Activated CD4-positive, alpha-beta T cell treated with anti-CD3 and anti-CD28 coated beads, Interleukin-2, amount 50 U/mL, for 16 hours (primary cell): ENCODE data around the gene SLC22A17.
"Not testable (repeated sequence)": the region's sequence is repeated elsewhere in the genome, so short reads cannot be mapped to it uniquely, and the experiment has no call there.

Source experiments
- DNase-seq: peaks from one replicate; pipeline ENCODE4 v3.0.0-alpha.2; 2020

SLC22A17 gene

GRCh38 chr14:23327947-23328744 is 24.5 kb downstream of the SLC22A17 start:
- peak; percentile 78 for DNase-seq

GRCh38 chr14:23326491-23327332 is 26.0 kb downstream of the SLC22A17 start:
- no peak for DNase-seq

- not testable (repeated sequence) for DNase-seq
These were observed 26.9 kb downstream of the SLC22A17 start for GRCh38 chr14:23325746-23326145.

GRCh38 chr14:23324993-23325392 is 27.7 kb downstream of the SLC22A17 start:
- DNase-seq, result no peak

GRCh38 chr14:23324455-23324846 is 28.2 kb downstream of the SLC22A17 start:
- no peak for DNase-seq

- no peak for DNase-seq
These were observed 28.7 kb downstream of the SLC22A17 start for GRCh38 chr14:23323838-23324454.

GRCh38 chr14:23322568-23323517 is 29.8 kb downstream of the SLC22A17 start:
- no peak for DNase-seq

- DNase-seq, result peak; percentile 65
These were observed 30.8 kb downstream of the SLC22A17 start for GRCh38 chr14:23321572-23322547.

GRCh38 chr14:23320584-23321571 is 31.8 kb downstream of the SLC22A17 start, which contains the start of gene PABPN1:
Gene PABPN1, plus strand, starts transcription at chr14:23321457. Its CDS starts 13 bp downstream, at chr14:23321470.
- peak; percentile 100 for DNase-seq

- DNase-seq, result no peak
These were observed 32.7 kb downstream of the SLC22A17 start for GRCh38 chr14:23319746-23320583.

- DNase-seq, result no peak
These were observed 36.4 kb downstream of the SLC22A17 start for GRCh38 chr14:23316300-23316699.

- no peak for DNase-seq
These were observed 42.1 kb downstream of the SLC22A17 start for GRCh38 chr14:23310546-23310945.

- no peak for DNase-seq
These were observed 43.8 kb downstream of the SLC22A17 start for GRCh38 chr14:23308721-23309445.

GRCh38 chr14:23307687-23308644 is 44.7 kb downstream of the SLC22A17 start:
- no peak for DNase-seq

- no peak for DNase-seq
These were observed 45.5 kb downstream of the SLC22A17 start for GRCh38 chr14:23307146-23307530.

- peak; percentile 26 for DNase-seq
These were observed 46.1 kb downstream of the SLC22A17 start, which contains the start of gene BCL2L2 for GRCh38 chr14:23306412-23307145. Gene BCL2L2, plus strand, starts transcription at chr14:23306833. Its CDS starts 935 bp downstream, at chr14:23307768.
